Stimulated activated naive CD8-positive, alpha-beta T cell treated with anti-CD3 and anti-CD28 coated beads, Interleukin-15, Interleukin-2, amounts not matched to agents 100 U/mL and 50 U/mL, for 24 hours (primary cell): Measurements from ENCODE around the gene TREM2.
"Not testable (repeated sequence)": the region's sequence is repeated elsewhere in the genome, so short reads cannot be mapped to it uniquely, and the experiment has no call there.

Source experiments
- ATAC-seq: fragments of 150-1000 bp; cut with Tn5 transposase; one replicate; pipeline ENCODE4 v1.10.0; 2021
- DNase-seq: peaks from one replicate; pipeline ENCODE4 v3.0.0; 2021

Gene TREM2

GRCh38 chr6:41162687-41163418 is at the start of gene TREM2:
TREM2 (minus strand) TSS chr6:41163116; CDS start chr6:41163082, 34 bp downstream.
- no peak for ATAC-seq
- DNase-seq = no peak

GRCh38 chr6:41209547-41210320 is 46.8 kb upstream of the TREM2 start:
- ATAC-seq = no peak
- DNase-seq = no peak

- peak; percentile 43 for ATAC-seq
- no peak for DNase-seq
These were observed 45.7 kb upstream of the TREM2 start for GRCh38 chr6:41208439-41209106.

DNA sequence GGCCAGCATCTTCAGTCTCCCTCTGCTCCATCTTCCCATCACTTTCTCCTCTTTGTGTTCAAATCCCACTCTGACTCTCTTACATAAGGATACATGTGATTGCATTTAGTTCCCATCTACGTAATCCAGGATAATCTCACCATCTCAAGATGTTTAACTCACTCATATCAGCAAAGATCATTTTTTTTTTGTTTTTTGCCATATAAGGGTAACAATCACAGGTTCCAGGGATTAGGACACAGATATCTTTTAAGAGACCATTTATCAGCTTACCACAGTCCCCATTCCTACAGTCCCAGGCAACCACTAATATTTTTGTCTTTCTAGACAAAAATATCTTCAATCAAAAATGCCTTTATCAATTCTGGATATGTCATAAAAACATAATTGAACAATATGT is 41.2 kb upstream of the TREM2 start:
- DNase-seq (no peak), ATAC-seq (no peak)

DNA sequence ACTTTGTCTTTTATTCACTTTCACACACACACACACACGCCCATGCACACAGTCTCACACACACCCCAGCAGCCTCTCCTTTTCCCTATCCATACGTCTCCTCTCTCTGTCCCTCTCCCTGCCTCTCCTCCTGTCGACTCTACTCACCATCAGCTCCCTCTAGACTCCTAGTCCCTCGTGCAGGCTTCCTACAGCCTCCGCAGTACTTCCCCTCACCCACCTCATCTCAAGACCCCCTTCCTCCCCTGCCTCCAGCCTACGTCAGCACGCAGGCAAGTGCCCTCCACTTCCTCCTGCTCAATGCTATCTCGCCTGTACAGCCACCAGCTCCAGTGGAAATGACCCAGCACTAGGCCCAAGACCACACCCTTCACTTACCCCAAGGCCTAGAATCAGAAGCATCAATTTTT is 38.9 kb upstream of the TREM2 start:
- DNase-seq (no peak), ATAC-seq (no peak)

- DNase-seq (peak; percentile 52), ATAC-seq (peak; percentile 65)
These were observed 38.2 kb upstream of the TREM2 start, which contains the start of gene TREML2 for GRCh38 chr6:41200901-41201763. TREML2 (minus strand) TSS chr6:41201149; CDS start chr6:41201008, 141 bp downstream.

GRCh38 chr6:41200296-41200900 is 37.5 kb upstream of the TREM2 start:
- DNase-seq (peak; percentile 66), ATAC-seq (peak; percentile 20)

GRCh38 chr6:41199552-41200246 is 36.8 kb upstream of the TREM2 start:
- DNase-seq (peak; percentile 26), ATAC-seq (peak; percentile 66)

- DNase-seq (no peak), ATAC-seq (no peak)
These were observed 34.3 kb upstream of the TREM2 start for GRCh38 chr6:41197234-41197633.

GRCh38 chr6:41194386-41194785 is 31.5 kb upstream of the TREM2 start:
- ATAC-seq = no peak
- DNase-seq = no peak

DNA sequence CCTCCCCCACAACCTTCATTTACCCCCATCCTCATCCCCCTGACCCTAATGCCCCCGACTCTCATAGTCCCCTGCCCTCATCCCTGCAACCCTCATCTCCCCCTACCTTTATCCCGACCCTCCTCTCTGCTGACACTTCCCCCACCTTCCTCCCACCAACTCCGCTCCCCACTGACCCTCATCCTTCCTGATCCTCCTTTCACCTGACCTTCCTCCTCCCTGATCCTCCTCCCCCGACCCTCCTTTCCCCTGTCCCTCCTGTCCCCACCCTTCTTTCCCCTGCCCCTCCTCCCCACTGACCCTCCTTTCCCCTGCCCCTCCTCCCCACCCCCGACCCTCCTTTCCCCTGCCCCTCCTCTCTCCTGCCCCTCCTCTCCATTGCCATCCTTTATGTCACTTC is 31.0 kb upstream of the TREM2 start:
- no peak for ATAC-seq
- no peak for DNase-seq

- DNase-seq = no peak
These were observed 30.3 kb upstream of the TREM2 start for GRCh38 chr6:41193171-41193734.

DNA sequence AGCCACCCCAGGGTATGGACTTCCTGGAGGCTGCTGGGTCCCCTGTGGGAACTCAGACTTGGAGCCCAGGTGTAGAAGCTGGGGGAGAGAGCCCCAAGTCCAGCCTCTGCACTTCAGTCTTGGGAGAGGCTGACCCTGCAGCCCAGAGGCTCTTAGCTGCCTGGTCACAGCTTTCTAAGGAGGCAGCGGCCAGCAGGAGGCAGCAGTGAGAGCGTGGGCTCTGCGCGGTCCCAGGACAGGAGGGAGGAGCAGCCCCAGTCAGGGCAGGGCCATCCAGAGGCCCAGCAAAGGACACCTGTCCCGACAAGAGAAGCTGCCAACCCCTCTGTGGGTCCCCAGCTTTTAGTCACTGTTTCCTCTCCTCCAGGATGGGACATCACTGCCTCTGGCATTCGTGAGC is 28.7 kb upstream of the TREM2 start:
- peak; percentile 55 for DNase-seq
- ATAC-seq = peak; percentile 15

More at GRCh38 chr6:41193171-41193734, 30.3 kb upstream of the TREM2 start:
- no peak for ATAC-seq

DNA sequence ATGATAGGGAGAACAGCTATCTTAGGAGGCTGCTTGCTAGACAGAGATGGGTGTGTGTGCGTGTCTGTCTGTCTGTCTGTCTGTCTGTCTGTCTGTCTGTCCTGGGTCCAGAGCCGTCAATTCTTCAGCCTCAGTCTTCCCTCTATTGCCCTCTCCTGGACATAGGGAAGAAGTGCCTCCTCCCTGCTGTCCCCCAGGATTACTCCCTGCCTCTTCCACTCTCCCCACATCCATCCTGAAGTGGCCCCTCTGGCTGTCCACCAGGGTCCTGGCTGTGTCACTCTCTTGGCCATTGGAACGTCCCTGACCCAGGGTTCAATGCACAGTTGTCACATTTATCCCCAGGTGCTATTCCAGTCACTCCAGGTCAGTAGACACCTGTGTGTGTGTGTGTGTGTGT is 27.9 kb upstream of the TREM2 start:
- DNase-seq = no peak
- no peak for ATAC-seq

DNA sequence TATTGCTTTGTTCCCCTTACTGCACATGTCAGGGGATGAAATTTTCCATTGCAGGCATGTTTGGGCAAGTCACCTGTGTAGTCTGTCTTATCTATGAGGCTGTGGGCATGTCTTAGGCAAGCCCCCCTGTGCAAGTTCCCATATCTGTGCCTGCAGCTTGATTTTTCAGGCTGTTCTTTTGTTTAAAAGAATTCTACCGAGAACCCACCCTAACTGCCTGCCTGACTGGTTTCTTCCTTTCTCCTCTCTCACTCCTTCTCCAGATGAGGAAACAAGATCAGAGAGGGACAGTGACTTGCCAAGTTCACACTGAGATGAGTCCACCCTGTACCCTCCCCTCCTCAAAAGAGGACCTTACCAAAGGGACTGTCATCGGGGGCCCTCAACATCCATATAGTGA is 27.1 kb upstream of the TREM2 start:
- DNase-seq = no peak
- ATAC-seq = no peak

- ATAC-seq, DNase-seq: not testable (repeated sequence)
These were observed 26.1 kb upstream of the TREM2 start for GRCh38 chr6:41189046-41189445.

DNA sequence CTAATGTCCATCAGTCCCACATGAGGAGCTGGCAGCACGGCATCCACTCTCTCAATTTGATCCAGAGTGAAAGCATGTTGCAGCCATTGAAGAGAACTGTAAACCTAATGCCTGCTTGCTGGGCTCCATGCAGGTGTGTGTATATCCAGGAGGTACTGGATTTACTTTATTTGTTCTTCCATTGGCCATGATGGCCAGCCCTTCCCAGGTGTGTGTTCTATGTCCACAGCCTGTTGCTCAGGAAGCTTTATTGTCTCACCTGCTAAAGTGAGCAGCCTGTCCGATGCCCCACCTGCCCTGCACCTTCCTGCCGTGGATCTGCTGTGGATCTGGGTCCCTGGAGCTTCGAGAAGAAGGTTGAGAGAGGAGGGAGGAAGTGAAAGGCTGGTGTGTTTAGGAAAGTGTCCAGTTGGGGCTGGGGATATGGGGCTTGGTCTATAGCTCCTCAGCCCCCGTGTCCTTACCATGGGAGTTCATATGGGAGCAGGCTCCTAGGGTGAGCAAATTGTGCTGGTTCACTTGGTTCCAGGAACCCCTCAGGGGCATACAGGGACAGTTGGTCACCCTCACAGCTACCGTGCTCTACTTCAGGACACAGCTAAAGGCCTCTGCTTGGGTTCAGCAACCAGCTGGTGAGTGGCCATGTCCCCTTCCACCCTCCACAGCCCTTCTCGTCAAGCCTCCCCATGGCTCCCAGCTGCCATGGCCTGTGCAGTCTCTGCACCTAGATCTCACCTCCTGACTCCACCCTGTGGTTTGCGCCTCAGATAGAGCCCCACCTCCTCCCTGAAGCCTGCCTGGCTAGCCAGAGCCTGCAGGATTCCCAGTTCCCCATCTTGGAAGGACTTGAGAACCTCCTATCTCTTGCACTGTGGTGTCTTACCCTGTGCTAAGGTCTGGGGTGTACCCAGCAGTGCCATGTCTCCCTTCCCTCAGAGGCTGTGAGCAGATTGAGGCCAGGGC is 25.3 kb upstream of the TREM2 start:
- DNase-seq = no peak
- ATAC-seq = no peak

DNA sequence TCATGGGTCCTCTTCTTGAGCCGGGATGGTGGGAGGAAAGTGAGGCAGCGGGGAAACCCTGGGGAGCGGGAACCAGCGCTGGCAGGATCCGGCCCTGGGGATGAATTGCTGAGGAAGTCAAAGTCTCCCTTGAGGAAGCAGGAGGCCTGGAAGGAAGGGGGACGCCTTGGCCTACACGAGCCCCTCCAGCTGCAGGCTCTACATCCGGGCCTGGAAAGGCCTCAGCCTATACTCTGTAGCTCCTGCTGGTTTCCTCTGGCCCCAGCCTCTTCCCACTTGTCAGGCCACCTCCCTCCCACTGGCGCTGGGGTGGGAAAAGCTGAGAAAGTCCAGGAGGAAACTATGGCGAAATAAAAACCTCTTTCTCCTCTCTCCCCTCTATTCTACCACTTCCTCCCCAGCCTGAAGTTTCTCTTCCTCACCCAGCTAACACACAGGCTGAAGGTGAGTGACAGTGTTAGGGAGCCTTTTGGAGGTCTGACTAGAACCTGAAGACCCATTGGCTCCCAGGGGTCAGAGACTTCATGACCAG is 23.2 kb upstream of the TREM2 start:
- DNase-seq (no peak), ATAC-seq (no peak)

DNA sequence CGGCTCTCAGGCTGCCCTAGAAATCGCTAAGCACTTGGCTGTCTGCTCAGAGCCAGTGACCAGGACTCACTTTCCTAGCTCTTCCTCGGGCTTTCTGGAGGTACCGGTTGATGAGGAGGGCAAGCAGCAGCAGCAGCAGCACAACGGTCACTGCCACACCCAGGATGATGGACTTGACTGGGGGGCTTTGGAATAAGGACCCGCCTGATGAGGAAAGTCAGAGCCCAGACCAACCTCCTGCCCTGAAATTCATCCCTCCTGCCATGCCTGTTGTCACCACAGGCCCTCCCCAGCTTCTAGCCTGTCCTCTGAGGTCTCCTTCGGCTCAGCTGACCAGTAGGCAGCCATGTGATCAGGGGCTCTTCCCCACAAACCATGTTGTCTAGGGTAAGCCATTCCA is 21.8 kb upstream of the TREM2 start:
- DNase-seq (no peak), ATAC-seq (no peak)
